DMS79 treated with DMSO at 0.1 percent for 48 hours (cell line): ENCODE results near the gene RAB8B.
"Not testable (repeated sequence)": the region's sequence is repeated elsewhere in the genome, so short reads cannot be mapped to it uniquely, and the experiment has no call there.

Experiments
- DNase-seq: peaks from one replicate; lab custom pipeline; 2025; lab: John Stamatoyannopoulos, UW

RAB8B gene

GRCh38 chr15:63186065-63186464, 3.3 kb upstream of the RAB8B start:
- DNase-seq = no peak

- DNase-seq = no peak
These were observed 1.7 kb upstream of the RAB8B start for GRCh38 chr15:63187589-63188226.

DNA sequence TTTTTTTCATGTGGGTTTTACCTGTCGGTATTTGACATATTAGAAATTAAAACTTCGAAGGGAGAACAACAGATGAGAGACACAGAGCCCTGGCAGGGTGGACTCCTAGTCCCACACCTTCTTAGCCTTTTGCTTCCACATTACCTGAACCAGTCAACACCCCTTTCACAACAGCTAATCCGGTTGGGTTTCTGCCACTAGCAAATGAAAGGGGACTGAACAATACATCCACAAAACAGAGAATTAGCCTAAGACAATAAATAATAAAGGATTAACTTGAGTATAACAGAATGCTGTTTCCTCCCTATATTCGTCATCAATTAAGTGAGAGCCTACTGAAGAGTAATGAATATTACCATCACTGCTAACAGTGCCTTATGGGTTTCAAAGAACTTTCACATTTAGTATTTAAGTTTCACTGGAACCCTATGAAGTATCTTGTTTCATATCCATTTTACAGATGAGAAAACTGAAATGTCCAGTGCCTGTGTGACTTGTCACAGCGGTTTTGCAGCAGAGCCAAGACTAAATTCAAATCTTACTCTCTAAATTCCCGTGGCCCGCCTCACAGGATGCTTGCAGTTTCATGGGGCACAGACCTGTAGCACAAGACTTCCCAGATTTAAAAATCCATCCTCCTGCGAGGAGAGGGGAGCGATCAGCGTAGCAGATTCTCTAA, 1.0 kb upstream of the RAB8B start:
- DNase-seq = no peak

- DNase-seq = no peak
These were observed 749 bp downstream of the RAB8B start for GRCh38 chr15:63189941-63190768.

- no peak for DNase-seq
These were observed 1.6 kb downstream of the RAB8B start for GRCh38 chr15:63190769-63191649.

- DNase-seq = no peak
These were observed 2.7 kb downstream of the RAB8B start for GRCh38 chr15:63191895-63192618.

- DNase-seq = no peak
These were observed 3.3 kb downstream of the RAB8B start for GRCh38 chr15:63192619-63193206.

DNA sequence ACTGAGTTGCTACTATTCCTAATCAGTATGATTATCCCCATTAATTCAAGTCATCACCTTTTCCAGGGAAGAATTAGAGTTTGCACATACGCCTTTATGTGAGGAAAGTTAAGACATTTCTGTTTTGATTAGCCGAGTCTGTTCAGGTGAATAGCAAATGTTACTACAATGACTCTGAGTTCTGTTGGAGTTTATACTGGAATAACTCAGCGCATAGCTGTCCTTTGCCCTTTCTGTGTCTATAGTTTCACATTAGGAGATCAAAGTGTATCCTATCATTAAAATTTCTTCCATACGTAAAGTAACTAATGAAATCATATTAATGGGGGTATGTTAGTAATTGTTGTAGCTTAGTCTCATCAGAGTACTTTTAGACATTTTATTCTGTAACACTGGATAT, 4.9 kb downstream of the RAB8B start:
- DNase-seq = no peak

DNA sequence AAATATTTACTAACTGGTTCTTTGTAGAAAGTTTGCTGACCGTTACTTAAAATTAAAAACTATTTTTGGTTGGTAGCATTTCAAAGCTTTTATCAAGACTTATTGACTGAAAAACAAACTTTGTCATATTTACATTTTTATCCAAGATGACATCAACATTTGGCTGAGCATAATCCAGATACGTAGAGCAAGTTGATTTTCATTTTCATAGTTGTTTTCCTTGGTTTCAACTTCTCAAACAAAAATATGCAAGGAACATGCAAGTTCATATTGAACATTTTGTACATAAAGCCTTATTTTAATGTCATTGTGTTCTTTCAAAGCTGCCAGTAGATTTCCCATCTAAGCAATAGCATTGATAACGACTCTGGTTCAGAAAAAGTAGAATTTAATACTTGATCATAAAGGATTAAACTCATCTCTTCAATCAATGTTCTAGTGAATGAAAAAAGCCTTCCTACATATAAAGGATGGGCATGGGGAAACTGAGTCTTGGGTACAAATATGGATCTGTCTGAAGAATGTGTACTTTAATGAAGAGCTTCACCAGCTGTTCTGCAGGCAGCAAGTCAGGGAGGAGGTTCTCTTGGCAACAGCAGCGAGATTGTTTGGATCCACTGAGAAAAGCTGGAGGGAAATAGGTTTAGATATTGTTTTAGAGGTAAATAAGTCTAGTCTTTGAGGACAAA, 5.6 kb downstream of the RAB8B start:
- no peak for DNase-seq

DNA sequence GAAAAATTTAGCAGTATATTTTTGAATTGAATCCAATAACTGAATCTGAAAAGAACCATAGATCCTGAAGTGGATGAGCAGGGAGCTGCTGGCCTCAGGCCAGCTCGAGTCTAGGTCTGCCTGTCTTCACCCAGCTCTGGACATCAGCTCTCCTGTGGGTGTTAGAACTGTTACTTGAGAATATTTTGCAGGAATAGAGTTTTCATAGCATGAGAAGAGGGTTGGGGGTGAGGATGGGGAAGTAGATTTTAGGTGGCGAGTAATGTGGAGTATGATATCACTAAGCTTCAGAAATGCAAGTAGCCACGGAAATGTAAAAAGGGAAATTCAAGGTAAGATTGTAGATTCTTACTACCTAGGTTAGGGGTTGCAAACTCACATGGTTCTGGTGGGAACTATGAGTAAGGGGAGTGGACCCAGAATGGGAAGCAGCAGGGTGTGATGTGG, 6.2 kb downstream of the RAB8B start:
- DNase-seq = no peak

DNA sequence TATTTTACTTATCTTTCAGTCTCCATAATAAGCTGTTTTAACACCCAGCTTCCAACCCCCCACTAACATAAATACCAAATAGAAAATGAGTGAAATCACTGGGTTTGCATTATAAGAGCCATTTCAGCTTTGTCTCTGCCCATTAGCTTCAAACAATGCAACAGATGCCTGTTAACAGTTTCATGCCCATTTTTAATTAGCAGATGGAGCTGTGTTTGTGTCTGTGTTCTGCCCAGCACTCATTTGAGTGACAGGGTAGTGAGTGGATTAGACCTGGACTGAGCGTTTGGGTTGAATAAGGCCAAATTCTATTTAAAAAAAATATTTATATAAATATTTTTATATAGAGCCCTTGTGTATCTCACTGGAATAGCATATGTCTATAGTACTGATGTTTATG, 7.4 kb downstream of the RAB8B start:
- no peak for DNase-seq

GRCh38 chr15:63197626-63198025, 8.2 kb downstream of the RAB8B start:
- no peak for DNase-seq

DNA sequence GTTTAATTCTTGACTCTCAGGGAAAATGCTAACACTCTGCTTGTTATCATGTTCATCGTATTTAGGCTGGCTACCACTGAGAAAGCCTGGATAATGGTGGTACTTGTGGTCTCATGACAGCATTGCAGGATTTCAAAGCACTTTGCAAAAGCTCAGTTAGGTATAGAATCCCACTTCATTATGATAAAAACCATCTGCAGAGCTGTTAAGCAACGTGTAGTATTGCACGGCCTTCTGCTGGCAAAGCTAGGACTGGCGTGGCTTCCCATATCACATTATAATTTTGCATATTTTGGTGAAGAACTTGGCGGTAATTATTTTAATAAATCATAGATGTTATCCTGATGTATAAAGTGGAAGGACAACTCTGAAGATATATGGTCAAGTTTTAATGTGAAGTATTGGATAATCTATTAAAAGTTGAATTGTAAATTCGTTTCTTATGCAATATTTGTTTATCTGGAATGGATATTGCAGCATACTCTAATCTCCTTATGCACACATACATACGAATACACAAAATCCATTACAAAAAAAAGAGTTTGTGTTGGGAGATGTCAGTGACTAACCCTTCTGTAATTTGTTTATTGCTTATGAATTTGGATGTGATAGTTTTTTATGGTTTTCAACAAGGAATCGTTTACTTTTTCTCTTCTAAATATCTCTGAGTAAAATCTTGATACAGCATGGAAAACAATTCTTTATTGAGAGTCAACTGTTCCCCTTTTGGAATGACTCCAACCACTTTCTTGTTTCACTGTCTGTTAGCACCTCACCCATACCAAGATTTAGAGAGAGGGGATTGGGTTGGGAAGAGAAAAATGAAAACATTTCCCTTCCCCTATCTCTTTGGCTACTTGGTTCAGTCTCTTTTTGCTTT, 9.2 kb downstream of the RAB8B start:
- no peak for DNase-seq

- no peak for DNase-seq
These were observed 11.3 kb downstream of the RAB8B start for GRCh38 chr15:63200464-63201249.

DNA sequence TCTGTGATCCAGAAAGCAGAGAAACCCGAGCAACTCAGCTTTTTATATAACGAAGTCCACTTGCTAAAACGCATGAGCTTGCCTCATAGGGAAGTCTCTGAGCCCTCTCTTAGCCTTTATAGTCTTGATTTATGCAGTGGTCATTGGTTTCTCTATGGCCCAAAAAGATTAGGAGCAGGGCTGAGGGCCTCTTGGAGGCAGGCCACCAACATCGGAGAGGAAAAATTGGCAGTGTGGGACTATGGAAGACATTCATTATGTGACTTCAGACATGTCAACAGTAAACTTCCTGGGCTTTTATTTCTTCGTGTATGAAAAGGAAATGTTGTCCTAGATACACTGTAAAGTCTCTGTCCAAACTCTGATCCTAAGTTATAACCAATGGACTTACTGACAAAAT, 13.5 kb downstream of the RAB8B start:
- DNase-seq = no peak

GRCh38 chr15:63203451-63204090, 14.2 kb downstream of the RAB8B start:
- no peak for DNase-seq

DNA sequence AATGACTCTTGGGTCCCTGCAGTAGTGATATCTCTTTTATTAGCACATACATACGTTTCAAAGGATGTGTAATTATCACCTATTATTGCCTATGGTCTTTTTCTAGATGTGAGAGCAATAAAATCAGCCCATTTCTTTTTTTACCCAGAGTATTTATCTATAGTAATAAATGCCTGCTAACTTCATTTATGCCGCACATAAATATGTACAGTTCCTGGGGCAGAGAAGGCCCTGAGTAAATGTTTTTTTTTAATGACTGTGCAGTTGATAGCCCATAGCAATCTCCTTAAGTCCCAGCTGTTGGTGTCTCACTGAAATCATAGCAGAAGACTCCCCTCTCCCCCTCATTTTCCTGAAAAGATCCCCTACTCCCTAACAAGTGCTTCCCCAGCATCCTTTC, 16.7 kb downstream of the RAB8B start:
- no peak for DNase-seq

DNA sequence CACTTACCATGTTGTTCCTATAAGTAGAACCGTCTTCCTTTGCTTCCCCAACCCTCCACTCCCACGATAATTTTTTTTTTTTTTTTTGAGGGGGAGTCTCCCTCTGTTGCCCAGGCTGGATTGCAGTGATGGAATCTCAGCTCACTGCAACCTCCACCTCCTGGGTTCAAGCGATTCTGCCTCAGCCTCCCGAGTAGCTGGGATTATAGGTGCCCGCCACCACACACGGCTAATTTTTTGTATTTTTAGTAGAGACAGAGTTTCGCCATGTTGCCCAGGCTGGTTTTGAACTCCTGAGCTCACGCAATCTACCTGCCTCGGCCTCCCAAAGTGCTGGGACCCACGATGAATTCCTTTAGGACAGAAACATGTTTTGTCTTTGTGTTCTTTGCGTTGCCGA, 19.4 kb downstream of the RAB8B start:
- not testable (repeated sequence) for DNase-seq
